Lower leg skin (tissue), 4 donors: ENCODE results near the gene GDPD5. TPM values are rescaled to one million over a fixed set of nuclear protein-coding genes. Genes with fewer than 3 reads are reported as not detected.

Source experiments
- DNase-seq, 2 donors: peaks; one replicate each; pipeline ENCODE4 v3.0.0-alpha.2; 2019; ENCODE audit warnings: low spot score in 2 of 2
- H3K4me3 ChIP-seq: fragments of 200-600 bp; sonication (generic); 2 replicates; pipeline ENCODE4 v1.5.1; 2017; ENCODE audit warnings: mild to moderate bottlenecking, low read depth; ENCODE audit not compliant: poor library complexity, severe bottlenecking
- POLR2A ChIP-seq, 2 donors: fragments of 450-650 bp; IDR thresholded peaks; one replicate each; pipeline ENCODE4 v1.6.1; 2016 to 2017; ENCODE audit warnings: antibody characterized with exemption in 2 of 2, mild to moderate bottlenecking in 1 of 2, moderate library complexity in 1 of 2
- WGBS, 2 donors: methylation state at CpG; one replicate each; pipeline ENCODE4 v1.1.5; 2018; 5-methylcytosine and 5-hydroxymethylcytosine counted together
- intact Hi-C: fragments of 100-400 bp; cut with DNase I; formaldehyde crosslinking; loops from one replicate; pipeline ENCODE4 v1.15.0; 2023; ENCODE audit warnings: low total_unique reads
- total RNA-seq, 4 donors: library from RNA; depleted of rRNA; stranded (reverse); fragments of >200 nt; gene quantifications; one replicate each; pipeline ENCODE4 v1.1.0, GENCODE V29; 2016
- TF ChIP-seq, protein P1 (sequence below), 3 donors: fragments of 450-650 bp; IDR thresholded peaks; one replicate each; pipeline ENCODE4 v1.5.1; 2016; ENCODE audit warnings: antibody characterized with exemption in 3 of 3, mild to moderate bottlenecking in 3 of 3, moderate library complexity in 2 of 3

GDPD5 gene
- total RNA-seq, 4 donors from 2014 or later = 3.9 to 8.5 (median 5.2) TPM

DNA sequence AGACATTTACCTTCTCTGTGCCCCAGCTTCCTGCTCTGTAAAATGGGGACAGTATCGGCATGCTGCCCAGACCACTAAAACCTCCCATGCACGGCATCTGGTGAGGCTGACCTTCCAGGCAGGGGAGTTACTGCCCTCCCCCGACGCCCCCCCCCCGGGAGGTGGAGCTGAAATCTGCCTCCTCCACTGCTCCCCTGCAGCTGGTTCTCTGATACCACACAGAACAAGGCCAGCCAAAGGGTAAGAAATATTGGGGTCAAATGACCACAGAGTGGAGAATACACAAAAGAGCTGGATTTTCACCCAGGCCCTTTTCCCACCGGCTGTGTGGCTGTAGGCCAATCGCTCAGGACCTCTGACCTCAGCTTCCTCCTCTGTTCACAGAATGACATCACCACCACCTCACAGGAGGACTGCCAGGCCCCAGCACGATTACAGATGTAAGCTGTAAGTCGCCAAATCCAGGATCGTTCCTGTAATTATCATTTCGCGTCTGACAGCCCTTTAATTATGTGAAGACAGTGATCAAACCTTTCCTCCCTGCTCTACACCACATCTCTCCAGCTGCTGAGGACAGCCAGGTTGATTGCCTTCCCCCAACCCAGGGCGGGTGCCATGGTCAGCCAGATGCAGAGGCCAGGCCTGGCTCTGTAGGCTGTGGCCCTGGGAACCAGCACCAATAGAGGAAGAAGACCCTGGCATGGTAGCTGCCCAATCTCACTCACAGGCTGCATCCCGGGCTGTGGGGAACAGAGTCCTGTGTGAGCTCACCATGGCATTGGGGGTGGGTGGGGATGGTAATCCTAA lies 57.0 kb downstream of the GDPD5 start:
- DNase-seq = no peak
- H3K4me3 ChIP-seq = no peak overlapping the region
- 61 to 63% methylated on average over 11 to 14 of the region's 14 CpGs for WGBS, 2 donors
- intact Hi-C loops = no loop called here
- no peak for TF ChIP-seq POLR2A (IDR thresholded peaks at IDR 0.05)
- TF ChIP-seq, protein P1, sequence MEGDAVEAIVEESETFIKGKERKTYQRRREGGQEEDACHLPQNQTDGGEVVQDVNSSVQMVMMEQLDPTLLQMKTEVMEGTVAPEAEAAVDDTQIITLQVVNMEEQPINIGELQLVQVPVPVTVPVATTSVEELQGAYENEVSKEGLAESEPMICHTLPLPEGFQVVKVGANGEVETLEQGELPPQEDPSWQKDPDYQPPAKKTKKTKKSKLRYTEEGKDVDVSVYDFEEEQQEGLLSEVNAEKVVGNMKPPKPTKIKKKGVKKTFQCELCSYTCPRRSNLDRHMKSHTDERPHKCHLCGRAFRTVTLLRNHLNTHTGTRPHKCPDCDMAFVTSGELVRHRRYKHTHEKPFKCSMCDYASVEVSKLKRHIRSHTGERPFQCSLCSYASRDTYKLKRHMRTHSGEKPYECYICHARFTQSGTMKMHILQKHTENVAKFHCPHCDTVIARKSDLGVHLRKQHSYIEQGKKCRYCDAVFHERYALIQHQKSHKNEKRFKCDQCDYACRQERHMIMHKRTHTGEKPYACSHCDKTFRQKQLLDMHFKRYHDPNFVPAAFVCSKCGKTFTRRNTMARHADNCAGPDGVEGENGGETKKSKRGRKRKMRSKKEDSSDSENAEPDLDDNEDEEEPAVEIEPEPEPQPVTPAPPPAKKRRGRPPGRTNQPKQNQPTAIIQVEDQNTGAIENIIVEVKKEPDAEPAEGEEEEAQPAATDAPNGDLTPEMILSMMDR (IDR thresholded peaks at IDR 0.05) = no peak

DNA sequence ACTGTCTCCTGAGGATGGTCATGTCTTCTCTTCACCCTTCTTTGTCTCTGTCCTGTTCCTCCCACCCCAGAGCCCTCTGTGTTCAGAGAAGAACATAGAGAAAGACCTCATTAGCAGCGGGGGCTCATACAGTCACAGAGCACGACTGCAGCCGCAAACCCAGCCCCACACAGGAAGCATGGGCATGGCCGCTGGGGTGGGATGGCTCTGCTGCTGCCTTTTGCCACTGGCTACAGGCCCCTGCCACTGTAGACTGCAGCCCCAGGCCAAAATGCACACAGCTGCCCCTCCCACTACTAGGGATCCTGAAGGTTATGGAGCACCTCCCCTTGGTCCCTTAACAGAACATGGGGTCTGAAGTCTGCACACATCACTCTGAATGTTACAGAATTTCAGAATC lies 57.9 kb downstream of the GDPD5 start:
- H3K4me3 ChIP-seq = no peak overlapping the region
- WGBS, 2 donors = 83 to 85% methylated on average over 4 of the region's 4 CpGs
- intact Hi-C loops = no loop called here
- TF ChIP-seq POLR2A (IDR thresholded peaks at IDR 0.05) = no peak
- TF ChIP-seq, protein P1 (IDR thresholded peaks at IDR 0.05) = no peak
- no peak for DNase-seq

DNA sequence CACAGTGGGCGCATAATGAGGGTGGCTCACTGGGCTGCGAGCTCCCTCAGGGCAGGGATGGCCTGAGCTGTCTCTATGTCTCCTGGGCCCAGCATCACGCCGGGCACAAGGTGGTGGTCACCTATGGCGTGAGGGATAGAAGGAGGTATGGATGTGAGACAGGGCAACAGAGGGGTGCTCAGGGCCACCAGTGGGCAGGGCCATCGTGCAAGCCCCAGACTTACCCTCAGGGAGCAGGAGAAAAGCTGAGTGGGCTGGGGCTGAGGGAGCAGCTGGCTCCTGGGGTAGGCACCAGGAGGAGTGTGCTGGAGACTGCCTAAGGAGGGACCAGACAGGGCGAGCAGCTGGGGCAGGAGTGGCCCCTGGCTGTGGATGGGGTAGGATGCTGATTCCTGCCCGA lies 58.4 kb downstream of the GDPD5 start:
- no peak for DNase-seq
- WGBS, 2 donors = 92 to 94% methylated on average over 8 of the region's 8 CpGs
- TF ChIP-seq POLR2A (IDR thresholded peaks at IDR 0.05) = no peak
- TF ChIP-seq, protein P1 (IDR thresholded peaks at IDR 0.05) = no peak
- intact Hi-C loops = no loop called here
- no peak overlapping the region for H3K4me3 ChIP-seq

DNA sequence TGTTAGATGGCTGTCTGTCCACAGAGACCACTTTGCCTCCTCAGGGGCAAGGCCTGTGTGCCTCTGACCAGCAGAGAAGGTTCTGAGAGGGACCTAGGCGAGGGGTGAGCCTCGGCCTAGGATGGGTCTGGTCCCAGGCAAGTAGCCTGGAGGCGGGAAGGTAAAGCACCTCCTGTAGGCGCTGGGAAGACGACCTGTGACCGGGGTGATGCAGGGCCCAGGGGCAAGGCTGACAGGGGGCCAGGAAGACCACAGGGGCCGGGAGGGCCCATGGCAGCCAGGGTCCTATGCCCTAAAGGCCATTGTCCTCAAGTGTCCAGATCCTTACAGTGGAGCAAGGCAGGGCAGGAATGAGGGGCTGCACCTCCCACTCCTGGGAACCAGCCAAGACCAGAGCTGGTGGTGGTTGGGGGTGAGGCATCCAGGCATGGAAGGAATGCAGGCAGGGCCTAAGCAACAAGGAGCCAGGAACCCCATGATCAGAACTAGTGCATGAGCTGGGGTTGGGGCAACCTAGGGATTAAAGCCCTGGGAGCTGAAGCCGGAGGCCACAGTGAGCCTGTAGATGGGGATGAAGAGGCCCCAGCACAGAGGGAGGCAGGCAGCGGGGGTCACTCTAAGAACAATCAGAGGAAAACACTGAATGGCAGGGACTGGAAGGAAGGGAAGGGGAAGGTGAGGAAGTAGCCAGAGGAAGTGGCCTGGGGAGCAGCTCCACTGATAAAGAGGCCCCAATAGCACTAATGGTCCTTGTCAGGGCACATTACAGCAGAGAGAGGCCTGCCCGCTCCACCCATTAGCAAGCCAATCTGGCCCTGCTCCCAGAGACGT lies 59.8 kb downstream of the GDPD5 start:
- intact Hi-C loops = no loop called here
- 78 to 83% methylated on average over 11 of the region's 11 CpGs for WGBS, 2 donors
- no peak overlapping the region for H3K4me3 ChIP-seq
- DNase-seq = no peak
- TF ChIP-seq POLR2A (IDR thresholded peaks at IDR 0.05) = no peak
- TF ChIP-seq, protein P1 (IDR thresholded peaks at IDR 0.05) = no peak

DNA sequence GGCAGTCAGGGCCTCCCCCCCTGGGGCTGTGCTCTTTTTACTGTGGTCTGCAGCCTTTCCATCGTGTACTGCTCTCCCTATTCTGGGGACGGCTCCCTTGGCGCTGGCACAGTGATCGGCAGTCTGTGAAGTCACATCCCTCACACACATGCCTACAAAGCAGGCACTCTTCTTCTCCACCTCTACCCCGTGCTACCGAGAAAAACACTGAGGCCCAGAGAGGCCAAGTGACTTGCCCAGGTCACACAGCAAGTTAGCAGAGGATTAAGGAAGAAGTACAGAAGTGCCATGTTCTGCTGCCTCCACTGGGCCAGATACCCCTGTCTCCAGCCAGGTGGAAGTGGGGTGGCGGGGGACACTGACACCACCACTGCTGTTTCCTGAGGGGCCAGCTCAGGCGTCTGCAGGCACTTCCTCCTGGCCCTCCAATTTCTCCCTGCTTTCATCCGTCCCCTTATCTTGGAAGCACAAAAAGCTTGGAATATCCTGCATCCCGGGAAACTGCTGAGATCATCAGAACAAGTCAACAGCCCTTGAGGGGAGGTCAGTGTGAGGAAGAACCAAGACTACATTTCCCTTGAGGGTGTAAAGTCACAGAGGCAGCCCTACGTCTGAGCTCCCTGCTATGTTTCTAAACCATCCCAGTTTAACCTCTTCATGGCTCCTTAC lies 62.5 kb downstream of the GDPD5 start:
- intact Hi-C loops = no loop called here
- 70 to 75% methylated on average over 11 of the region's 11 CpGs for WGBS, 2 donors
- no peak for DNase-seq
- TF ChIP-seq, protein P1 (IDR thresholded peaks at IDR 0.05) = no peak
- no peak for TF ChIP-seq POLR2A (IDR thresholded peaks at IDR 0.05)
- no peak overlapping the region for H3K4me3 ChIP-seq
